ENCODE data around the gene AHCTF1. TPM values are rescaled to one million over a fixed set of nuclear protein-coding genes. Genes with fewer than 3 reads are reported as not detected.
"Not testable (repeated sequence)": the region's sequence is repeated elsewhere in the genome, so short reads cannot be mapped to it uniquely, and the experiment has no call there.

The AHCTF1 gene
- total RNA-seq, 1 experiment from 2014 or later: 65.8 TPM

DNA sequence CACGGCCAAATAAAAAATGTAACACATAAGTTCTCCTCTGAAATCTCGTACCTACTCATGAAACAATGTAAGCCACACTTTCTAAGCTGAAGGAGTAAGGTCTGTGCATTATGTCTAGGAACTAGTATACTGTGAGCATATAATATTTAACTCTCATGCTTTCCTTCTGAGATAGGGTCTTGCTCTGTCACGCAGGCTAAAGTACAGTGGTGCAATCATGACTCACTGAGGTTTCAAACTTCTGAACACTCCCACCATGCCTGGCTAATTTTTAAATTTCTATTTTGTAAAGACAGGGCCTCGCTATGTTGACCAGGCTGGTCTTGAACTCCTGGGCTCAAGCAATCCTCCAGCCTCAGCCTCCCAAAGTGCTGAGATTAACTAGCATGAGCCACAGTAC lies 71.3 kb downstream of the AHCTF1 start:
- intact Hi-C loops (cut with micrococcal nuclease; ENCODE audit: unreplicated experiment): no loop called here
- TF ChIP-seq, protein P1, sequence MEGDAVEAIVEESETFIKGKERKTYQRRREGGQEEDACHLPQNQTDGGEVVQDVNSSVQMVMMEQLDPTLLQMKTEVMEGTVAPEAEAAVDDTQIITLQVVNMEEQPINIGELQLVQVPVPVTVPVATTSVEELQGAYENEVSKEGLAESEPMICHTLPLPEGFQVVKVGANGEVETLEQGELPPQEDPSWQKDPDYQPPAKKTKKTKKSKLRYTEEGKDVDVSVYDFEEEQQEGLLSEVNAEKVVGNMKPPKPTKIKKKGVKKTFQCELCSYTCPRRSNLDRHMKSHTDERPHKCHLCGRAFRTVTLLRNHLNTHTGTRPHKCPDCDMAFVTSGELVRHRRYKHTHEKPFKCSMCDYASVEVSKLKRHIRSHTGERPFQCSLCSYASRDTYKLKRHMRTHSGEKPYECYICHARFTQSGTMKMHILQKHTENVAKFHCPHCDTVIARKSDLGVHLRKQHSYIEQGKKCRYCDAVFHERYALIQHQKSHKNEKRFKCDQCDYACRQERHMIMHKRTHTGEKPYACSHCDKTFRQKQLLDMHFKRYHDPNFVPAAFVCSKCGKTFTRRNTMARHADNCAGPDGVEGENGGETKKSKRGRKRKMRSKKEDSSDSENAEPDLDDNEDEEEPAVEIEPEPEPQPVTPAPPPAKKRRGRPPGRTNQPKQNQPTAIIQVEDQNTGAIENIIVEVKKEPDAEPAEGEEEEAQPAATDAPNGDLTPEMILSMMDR (conservative IDR thresholded peaks at IDR 0.05; ENCODE audit: low read depth, low read length): no peak
- TF ChIP-seq EZH2 (IDR thresholded peaks at IDR 0.05; ENCODE audit: borderline replicate concordance, low read depth, low read length, poor library complexity, severe bottlenecking): no peak
- Histone ChIP-seq H3K9me3 (ENCODE audit: low read depth, low read length, poor library complexity, severe bottlenecking) (no peaks in the 10 kb centered on the region), H3K4me1 (ENCODE audit: insufficient read depth, low read length, poor library complexity, severe bottlenecking) (peaks cover under 1% of the 10 kb centered on the region), H3K4me3 (ENCODE audit: low read depth, low read length, poor library complexity, severe bottlenecking) (no peak overlapping the region), H3K27ac (ENCODE audit: low read depth, low read length, poor library complexity, severe bottlenecking) (no peak overlapping the region), H3K27me3 (replicated peaks; ENCODE audit: insufficient read depth, low read depth, low read length, poor library complexity) (no peaks in the 10 kb centered on the region), H3K36me3 (ENCODE audit: insufficient read depth, low read length, poor library complexity, severe bottlenecking) (peaks cover 77% of the 10 kb centered on the region)
- no peak for DNase-seq (ENCODE audit: low spot score)
- ChIA-PET CTCF (no interaction called here), POLR2A (ENCODE audit: low non-redundant PET) (no interaction called here)
- no TSS peak for BruUV-seq (replicated peaks)

DNA sequence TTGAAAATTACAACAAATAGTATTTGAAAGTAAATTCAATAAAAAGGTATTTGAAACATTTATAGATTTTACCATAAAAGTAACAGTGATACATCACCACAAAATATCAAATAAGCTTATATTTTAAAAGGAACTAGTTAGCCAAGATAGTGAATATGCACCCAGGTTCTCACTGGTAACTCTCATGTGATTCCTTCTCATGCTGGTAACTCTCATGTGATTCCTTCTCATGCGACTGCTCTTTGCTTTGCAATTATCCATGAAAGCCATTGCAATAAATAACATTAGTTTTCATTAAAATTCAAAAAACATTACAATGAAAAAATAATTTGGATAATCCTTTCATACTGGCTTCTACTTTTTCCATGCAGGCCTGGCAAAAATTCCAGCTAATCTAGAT lies 75.4 kb downstream of the AHCTF1 start:
- no peak for TF ChIP-seq EZH2 (IDR thresholded peaks at IDR 0.05; ENCODE audit: borderline replicate concordance, low read depth, low read length, poor library complexity, severe bottlenecking)
- TF ChIP-seq, protein P1 (conservative IDR thresholded peaks at IDR 0.05; ENCODE audit: low read depth, low read length): no peak
- no peak overlapping the region for H3K4me3 ChIP-seq (ENCODE audit: low read depth, low read length, poor library complexity, severe bottlenecking)
- H3K27me3 ChIP-seq (replicated peaks; ENCODE audit: insufficient read depth, low read depth, low read length, poor library complexity): no peaks in the 10 kb centered on the region
- H3K36me3 ChIP-seq (ENCODE audit: insufficient read depth, low read length, poor library complexity, severe bottlenecking): peaks cover 89% of the 10 kb centered on the region
- H3K4me1 ChIP-seq (ENCODE audit: insufficient read depth, low read length, poor library complexity, severe bottlenecking): no peaks in the 10 kb centered on the region
- no peaks in the 10 kb centered on the region for H3K9me3 ChIP-seq (ENCODE audit: low read depth, low read length, poor library complexity, severe bottlenecking)
- no peak overlapping the region for H3K27ac ChIP-seq (ENCODE audit: low read depth, low read length, poor library complexity, severe bottlenecking)
- no peak for DNase-seq (ENCODE audit: low spot score)
- POLR2A ChIA-PET (ENCODE audit: low non-redundant PET): no interaction called here
- intact Hi-C loops (cut with micrococcal nuclease; ENCODE audit: unreplicated experiment): loop anchor here (5.0 kb wide), 1 partner anchor 41 kb away; no protein-coding TSS in a partner anchor
- BruUV-seq (replicated peaks): no TSS peak
- CTCF ChIA-PET: no interaction called here

DNA sequence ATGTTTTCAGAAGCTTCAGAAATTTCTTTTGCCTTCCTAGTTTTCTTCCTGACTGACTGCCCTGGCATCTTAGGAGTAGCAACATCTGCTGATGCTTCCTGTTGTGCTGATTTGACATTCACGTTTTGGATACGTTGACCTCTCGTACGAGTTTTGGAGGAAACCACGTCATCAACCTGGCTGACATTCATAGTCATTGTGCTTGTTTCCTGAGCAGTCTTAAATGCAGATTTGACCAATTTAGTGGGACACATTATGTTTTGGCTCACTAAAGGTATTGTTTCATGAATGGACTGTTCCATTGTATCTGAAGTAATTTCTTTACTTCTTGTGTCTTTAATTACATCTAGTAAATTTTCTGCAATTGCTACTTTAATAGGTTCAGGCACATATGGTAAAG lies 81.1 kb downstream of the AHCTF1 start:
- CTCF ChIA-PET; POLR2A ChIA-PET (ENCODE audit: low non-redundant PET); intact Hi-C loops (cut with micrococcal nuclease; ENCODE audit: unreplicated experiment); DNase-seq (ENCODE audit: low spot score); BruUV-seq (replicated peaks); H3K4me3 ChIP-seq (ENCODE audit: low read depth, low read length, poor library complexity, severe bottlenecking); H3K9me3 ChIP-seq (ENCODE audit: low read depth, low read length, poor library complexity, severe bottlenecking); H3K27ac ChIP-seq (ENCODE audit: low read depth, low read length, poor library complexity, severe bottlenecking); H3K27me3 ChIP-seq (replicated peaks; ENCODE audit: insufficient read depth, low read depth, low read length, poor library complexity); H3K4me1 ChIP-seq (ENCODE audit: insufficient read depth, low read length, poor library complexity, severe bottlenecking): not testable (repeated sequence)
- peaks cover 80% of the 10 kb centered on the region for H3K36me3 ChIP-seq (ENCODE audit: insufficient read depth, low read length, poor library complexity, severe bottlenecking)

DNA sequence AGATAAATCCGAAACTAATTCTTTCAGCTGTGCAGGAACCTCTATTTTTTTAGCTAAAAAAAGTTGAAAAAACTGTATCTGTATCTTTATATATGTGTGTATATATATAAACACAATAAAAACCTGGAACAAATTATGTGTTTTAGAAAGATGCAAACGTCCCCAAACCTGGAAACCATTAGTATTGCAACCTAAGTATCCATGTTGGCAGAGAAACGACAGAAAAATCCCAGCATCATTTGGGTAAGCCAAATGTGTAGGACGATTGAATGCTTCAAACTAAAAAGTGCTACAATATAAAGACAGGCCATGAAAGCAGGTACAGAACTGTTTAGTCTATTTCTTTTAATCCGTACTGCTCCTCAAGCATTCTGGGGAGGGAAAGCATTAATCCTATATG lies 87.9 kb downstream of the AHCTF1 start:
- H3K36me3 ChIP-seq (ENCODE audit: insufficient read depth, low read length, poor library complexity, severe bottlenecking): peaks cover 40% of the 10 kb centered on the region
- CTCF ChIA-PET: no interaction called here
- H3K4me1 ChIP-seq (ENCODE audit: insufficient read depth, low read length, poor library complexity, severe bottlenecking): no peaks in the 10 kb centered on the region
- no peaks in the 10 kb centered on the region for H3K27me3 ChIP-seq (replicated peaks; ENCODE audit: insufficient read depth, low read depth, low read length, poor library complexity)
- POLR2A ChIA-PET (ENCODE audit: low non-redundant PET): no interaction called here
- H3K27ac ChIP-seq (ENCODE audit: low read depth, low read length, poor library complexity, severe bottlenecking): no peak overlapping the region
- intact Hi-C loops (cut with micrococcal nuclease; ENCODE audit: unreplicated experiment): no loop called here
- no peak for DNase-seq (ENCODE audit: low spot score)
- TF ChIP-seq EZH2 (IDR thresholded peaks at IDR 0.05; ENCODE audit: borderline replicate concordance, low read depth, low read length, poor library complexity, severe bottlenecking): no peak
- TF ChIP-seq, protein P1 (conservative IDR thresholded peaks at IDR 0.05; ENCODE audit: low read depth, low read length): no peak
- no peak overlapping the region for H3K4me3 ChIP-seq (ENCODE audit: low read depth, low read length, poor library complexity, severe bottlenecking)
- H3K9me3 ChIP-seq (ENCODE audit: low read depth, low read length, poor library complexity, severe bottlenecking): no peaks in the 10 kb centered on the region
- BruUV-seq (replicated peaks): no TSS peak

DNA sequence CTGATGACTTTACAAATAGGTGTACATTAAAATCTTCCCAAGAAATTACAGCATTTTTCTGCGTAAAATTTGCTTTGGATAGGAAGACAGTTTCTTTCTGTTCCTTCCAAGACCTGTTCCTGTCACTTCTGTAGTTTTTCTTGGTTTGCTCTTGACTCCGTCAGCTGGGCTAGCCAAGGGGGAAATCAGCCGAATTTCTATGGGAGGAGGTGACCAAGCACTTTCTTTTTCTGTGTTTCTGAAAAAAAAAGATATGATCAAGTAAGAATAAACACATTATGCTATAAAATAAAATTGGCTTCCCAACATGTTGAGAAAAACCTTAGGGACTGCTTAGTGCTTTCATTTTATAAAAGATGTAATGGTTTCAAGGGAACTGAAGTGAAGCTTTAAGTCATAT lies 91.0 kb downstream of the AHCTF1 start:
- peaks cover 16% of the 10 kb centered on the region for H3K36me3 ChIP-seq (ENCODE audit: insufficient read depth, low read length, poor library complexity, severe bottlenecking)
- H3K9me3 ChIP-seq (ENCODE audit: low read depth, low read length, poor library complexity, severe bottlenecking); BruUV-seq (replicated peaks): not testable (repeated sequence)

More for the DNA sequence above, 91.0 kb downstream of the AHCTF1 start:
- POLR2A ChIA-PET (ENCODE audit: low non-redundant PET); CTCF ChIA-PET; intact Hi-C loops (cut with micrococcal nuclease; ENCODE audit: unreplicated experiment); DNase-seq (ENCODE audit: low spot score); H3K27me3 ChIP-seq (replicated peaks; ENCODE audit: insufficient read depth, low read depth, low read length, poor library complexity); H3K27ac ChIP-seq (ENCODE audit: low read depth, low read length, poor library complexity, severe bottlenecking); H3K4me3 ChIP-seq (ENCODE audit: low read depth, low read length, poor library complexity, severe bottlenecking); H3K4me1 ChIP-seq (ENCODE audit: insufficient read depth, low read length, poor library complexity, severe bottlenecking): not testable (repeated sequence)

All from A673 (cell line).